ENCODE measurements around the gene SOX15.

DNA sequence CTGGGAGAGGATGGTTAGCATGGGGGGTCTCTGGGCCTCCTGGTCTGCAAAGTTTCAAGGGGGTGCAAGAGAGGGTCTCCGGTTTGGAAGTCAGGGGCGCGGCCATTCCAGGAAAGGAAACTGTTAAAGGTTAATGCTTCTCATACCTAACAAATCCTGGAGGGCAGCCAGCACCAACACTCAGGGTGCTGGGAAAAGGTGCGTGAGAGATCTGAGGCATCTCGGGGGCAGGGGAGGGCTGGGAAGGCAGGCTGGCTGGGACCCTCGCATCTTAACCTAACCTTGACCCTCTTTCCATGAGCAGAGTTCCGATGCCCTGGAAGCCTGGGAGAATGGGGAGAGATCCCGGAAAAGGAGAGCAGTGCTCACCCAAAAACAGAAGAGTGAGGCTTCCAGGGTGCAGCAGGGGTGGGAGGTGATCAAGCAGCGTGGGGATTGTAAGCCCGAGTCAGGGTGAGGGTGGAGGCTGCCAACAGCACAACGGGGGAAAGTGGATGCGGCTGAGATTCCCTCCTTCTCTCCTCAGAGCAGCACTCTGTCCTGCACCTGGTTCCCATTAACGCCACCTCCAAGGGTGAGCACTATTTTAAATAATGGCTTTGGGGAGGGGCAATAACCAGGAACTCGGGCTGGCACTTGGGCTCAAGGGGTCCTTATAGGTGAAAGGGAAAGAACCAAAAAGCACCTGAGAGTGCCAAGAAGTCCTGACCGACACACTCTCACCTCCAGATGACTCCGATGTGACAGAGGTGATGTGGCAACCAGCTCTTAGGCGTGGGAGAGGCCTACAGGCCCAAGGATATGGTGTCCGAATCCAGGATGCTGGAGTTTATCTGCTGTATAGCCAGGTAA is 30.3 kb downstream of the SOX15 start:
- no peak for TF ChIP-seq POLR2A (IDR thresholded peaks at IDR 0.05)
- TF ChIP-seq, protein P1, sequence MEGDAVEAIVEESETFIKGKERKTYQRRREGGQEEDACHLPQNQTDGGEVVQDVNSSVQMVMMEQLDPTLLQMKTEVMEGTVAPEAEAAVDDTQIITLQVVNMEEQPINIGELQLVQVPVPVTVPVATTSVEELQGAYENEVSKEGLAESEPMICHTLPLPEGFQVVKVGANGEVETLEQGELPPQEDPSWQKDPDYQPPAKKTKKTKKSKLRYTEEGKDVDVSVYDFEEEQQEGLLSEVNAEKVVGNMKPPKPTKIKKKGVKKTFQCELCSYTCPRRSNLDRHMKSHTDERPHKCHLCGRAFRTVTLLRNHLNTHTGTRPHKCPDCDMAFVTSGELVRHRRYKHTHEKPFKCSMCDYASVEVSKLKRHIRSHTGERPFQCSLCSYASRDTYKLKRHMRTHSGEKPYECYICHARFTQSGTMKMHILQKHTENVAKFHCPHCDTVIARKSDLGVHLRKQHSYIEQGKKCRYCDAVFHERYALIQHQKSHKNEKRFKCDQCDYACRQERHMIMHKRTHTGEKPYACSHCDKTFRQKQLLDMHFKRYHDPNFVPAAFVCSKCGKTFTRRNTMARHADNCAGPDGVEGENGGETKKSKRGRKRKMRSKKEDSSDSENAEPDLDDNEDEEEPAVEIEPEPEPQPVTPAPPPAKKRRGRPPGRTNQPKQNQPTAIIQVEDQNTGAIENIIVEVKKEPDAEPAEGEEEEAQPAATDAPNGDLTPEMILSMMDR (IDR thresholded peaks at IDR 0.05), result no peak

Measured in suprapubic skin (tissue), 3 donors.